Measurements from ENCODE around the gene FAM20A. TPM values are rescaled to one million over a fixed set of nuclear protein-coding genes. Genes with fewer than 3 reads are reported as not detected.

FAM20A gene
- total and polyA plus RNA-seq, 9 of the 15 experiments (the other 6 are each of a cell fraction or from before 2014, with no cell fraction given) = 0.07 TPM; not detected in 8

- Histone ChIP-seq H3K4me2 (ENCODE audit: insufficient read depth, low read length) (no peak overlapping the region), H3K79me2 (ENCODE audit: control insufficient read depth, insufficient read depth, low read length) (no peaks in the 10 kb centered on the region), H3K9ac (ENCODE audit: insufficient read depth in 1 of 2, low read depth in 2 of 2, low read length in 2 of 2) (no peak overlapping the region), H3K27me3 (ENCODE audit: control insufficient read depth in 2 of 2, insufficient read depth in 2 of 2, low read length in 2 of 2) (peaks cover 9 to 18% of the 10 kb centered on the region in 2 experiments; a peak in 4 of 5 replicates), H4K20me1 (replicated peaks; ENCODE audit: control insufficient read depth, insufficient read depth, low read length) (no peaks in the 10 kb centered on the region), H3K9me1 (ENCODE audit: control insufficient read depth, insufficient read depth, low read length) (no peaks in the 10 kb centered on the region), H3K4me3 (no peak overlapping the region), H2AFZ (ENCODE audit: low read depth, low read length) (no peak overlapping the region), H3K9me3 (replicated peaks; ENCODE audit: control insufficient read depth, insufficient read depth, low read depth, low read length) (no peaks in the 10 kb centered on the region), H3K4me1 (replicated peaks in 1 of 2; ENCODE audit: control insufficient read depth in 2 of 2, insufficient read depth in 2 of 2, low read length in 2 of 2) (no peaks in the 10 kb centered on the region), H3K27ac (ENCODE audit: extremely low read depth, low read depth, low read length) (no peak overlapping the region), H3K36me3 (ENCODE audit: control insufficient read depth, insufficient read depth, low read length) (no peaks in the 10 kb centered on the region)
- BruUV-seq (replicated peaks) = no TSS peak
- no peak for DNase-seq (ENCODE audit: extremely low read depth in 1 of 4, low spot score in 3 of 4)
- intact Hi-C loops (cut with micrococcal nuclease) (no loop called here), in situ Hi-C loops (cut with MboI) (no loop called here)
- 0% methylated on average over 2 of the region's 2 CpGs for WGBS (ENCODE audit: insufficient coverage, low coverage, missing lambda C conversion rate)
- POLR2A ChIA-PET = no interaction called here
- TF ChIP-seq MXI1 (IDR thresholded peaks at IDR 0.05; ENCODE audit: low read depth, low read length) (no peak), POLR2H (tag; IDR thresholded peaks at IDR 0.05; ENCODE audit: low read depth) (no peak), ARID1B (IDR thresholded peaks at IDR 0.05) (no peak), ZFP91 (CRISPR knock-in tag; IDR thresholded peaks at IDR 0.05) (no peak)
- no peak for ATAC-seq
- CTCF ChIA-PET (ENCODE audit: low intra/inter-chr PET ratio) = no interaction called here
- no peak for FAIRE-seq
Measured at GRCh38 chr17:68566442-68566738, 34.8 kb downstream of the FAM20A start.

All from K562 (cell line).